Activated CD4-positive, CD25-positive, alpha-beta regulatory T cell treated with anti-CD3 and anti-CD28 coated beads, Interleukin-2, amount 50 U/mL, for 72 hours (primary cell): ENCODE data around the gene HLA-DQA1.
A peak's percentile ranks its signal among the peaks of the same experiment; 100 is the strongest.
"Not testable (repeated sequence)": the region's sequence is repeated elsewhere in the genome, so short reads cannot be mapped to it uniquely, and the experiment has no call there.

Experiments used
- DNase-seq: peaks from one replicate; pipeline ENCODE4 v3.0.0; 2021

Gene HLA-DQA1

GRCh38 chr6:32637219-32637880 lies at the start of gene HLA-DQA1:
TSS of gene HLA-DQA1 (plus strand) at chr6:32637406. CDS start at chr6:32637459, 53 bp downstream.
- no peak for DNase-seq

DNA sequence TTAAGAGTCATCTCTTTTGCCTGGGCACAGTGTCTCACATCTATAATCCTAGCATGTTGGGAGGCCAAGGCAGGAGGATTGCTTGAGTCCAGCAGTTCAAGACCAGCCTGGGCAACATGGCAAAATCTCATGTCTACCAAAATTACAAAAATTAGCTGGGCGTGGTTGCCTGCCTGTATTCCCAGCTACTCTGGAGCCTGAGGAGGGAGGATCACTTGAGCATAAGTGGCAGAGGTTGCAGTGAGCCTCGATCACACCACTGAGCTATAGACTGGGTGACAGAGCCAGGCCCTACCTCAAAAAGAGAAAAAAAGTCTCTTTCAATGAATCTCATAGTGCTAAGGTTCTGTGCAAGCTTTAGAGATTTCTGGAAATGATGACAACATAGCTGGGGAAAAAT lies 49.0 kb upstream of the HLA-DQA1 start:
- no peak for DNase-seq

DNA sequence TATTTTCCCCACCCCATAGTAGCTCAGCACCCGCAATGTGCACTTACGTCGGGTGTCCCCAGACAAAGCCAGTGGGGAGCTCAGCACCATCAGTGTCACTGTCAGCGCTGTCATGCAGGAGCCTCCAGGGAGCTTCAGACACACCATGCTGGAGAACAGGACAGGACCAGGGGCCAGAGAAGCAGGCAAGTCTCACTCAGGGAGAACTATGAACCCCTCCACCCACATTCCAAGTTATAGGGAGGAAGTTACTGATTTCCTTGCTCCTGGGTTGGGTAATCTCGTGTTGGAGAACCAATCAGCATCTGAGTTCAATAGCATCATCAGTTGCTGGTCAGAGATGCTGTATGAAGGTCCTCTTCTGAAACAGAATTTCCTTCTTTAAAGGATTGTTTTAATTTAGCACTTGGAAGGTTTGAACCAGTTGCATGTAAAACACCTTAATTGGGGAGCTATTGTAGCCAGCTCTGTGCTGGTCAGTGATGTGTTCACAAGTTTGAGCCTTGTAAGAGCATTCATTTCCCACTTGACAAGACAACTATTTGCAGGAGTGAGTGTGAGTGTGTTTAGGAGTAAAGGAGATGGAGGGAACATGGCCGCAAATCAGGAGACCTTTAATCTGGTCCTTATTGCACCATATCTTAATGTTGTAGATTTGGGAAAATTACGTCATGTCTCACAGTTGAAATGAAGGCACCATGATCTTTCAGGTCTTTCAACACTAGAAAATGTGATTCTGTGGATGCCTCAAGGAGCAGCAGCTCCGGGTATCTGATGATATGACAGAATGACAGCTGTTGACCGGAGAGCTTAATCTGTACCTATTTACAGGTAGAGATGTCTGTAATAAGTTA lies 47.4 kb upstream of the HLA-DQA1 start, which contains the start of gene HLA-DRB1:
TSS of gene HLA-DRB1 (minus strand) at position 253 of the 854 bp plus-strand sequence. CDS start at position 147, 106 bp downstream.
- DNase-seq: peak; percentile 43

- DNase-seq: not testable (repeated sequence)
Measured at GRCh38 chr6:32590713-32591112, 46.5 kb upstream of the HLA-DQA1 start.

DNA sequence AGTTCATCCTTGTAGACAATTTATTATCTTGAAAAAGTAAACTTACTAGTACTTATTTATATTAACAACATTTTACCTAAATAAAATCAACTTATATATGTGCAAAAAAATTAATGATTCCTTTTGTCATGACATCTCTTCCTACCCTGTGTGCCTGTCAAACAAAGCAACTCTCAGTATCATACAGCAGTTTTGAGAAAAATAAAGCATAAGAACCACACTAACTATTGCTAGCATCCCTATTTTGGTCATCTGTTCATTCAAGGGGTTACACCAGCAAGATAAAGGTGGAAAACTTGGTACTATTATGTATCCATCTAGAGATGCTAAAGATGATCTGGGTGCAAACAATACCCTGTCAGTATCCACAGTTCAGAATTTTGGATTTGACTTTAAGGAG lies 40.2 kb upstream of the HLA-DQA1 start:
- DNase-seq: no peak

DNA sequence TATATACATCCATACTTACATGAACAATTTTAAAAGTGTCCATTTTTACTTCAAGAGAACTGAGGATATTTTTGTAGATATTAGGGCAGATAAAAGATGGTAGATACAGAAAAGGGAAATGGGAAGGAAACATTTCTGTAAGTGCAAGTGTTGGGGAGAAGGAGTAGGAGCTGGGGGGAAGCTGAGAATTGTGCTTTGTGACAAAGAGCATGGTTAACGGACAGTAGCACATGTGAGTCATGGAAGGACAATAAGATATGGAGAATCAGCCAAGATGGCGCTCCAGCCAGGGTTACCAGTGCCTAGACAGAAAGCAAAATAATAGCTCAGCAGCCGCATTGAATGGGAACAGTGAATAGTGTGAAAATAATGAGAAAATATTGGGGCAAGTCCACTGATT lies 34.8 kb upstream of the HLA-DQA1 start:
- DNase-seq: no peak

DNA sequence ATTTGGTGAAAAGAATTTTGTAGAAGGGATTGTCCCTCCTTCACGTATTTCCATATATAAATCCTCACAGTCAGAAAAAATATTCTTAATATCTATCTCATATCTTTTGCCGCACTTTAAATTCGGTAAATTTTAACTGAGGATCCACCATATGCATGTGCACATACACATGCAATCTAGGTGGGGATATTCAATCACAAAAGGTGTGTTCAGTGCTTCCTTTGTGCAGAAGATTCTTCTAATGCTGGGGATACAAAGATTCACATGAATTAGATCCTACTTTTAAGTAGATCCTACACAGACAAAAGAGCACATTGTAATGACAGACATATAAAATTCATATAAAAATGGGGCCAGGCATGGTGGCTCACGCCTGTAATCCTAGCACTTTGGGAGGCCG lies 34.0 kb upstream of the HLA-DQA1 start:
- DNase-seq: no peak

DNA sequence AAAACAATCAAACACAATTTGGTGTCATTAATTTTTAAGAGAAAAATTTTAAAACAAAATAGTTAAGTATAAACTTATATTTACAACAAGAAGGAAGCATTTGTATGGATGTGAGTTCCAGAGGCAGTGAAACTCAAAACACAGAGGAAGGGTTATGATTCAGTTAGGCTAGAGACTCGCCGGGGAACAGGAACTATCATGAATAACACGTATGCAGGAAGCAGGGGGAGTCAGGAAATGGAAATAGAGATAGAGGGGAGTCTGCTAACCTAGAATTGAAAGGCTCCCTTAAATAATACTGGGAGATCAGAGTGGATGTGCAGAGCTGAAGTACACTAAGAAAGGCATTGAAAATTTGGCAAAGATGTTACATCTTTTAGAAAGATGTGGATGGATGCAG lies 33.3 kb upstream of the HLA-DQA1 start:
- DNase-seq: no peak

DNA sequence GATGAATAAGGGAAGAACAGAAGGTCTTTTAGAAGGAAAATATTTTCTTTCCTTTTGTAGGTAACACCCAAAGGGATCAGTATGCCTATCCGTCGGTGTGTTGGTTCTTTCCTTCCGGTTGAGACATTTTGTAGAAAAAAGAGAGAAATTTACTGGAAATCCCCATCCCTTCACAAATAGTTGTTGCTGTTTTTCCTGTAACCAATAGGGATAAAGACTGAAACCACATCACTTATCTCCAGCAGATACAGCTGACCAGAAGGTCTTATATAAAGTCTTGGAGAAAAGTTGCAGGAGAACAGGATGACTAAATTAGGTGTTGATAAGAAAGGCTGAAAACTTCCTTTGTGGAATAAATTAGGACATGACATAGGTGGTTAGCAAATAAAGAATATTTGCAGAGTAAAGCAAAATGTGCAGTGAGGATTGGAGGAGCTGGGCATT lies 32.8 kb upstream of the HLA-DQA1 start:
- no peak for DNase-seq

DNA sequence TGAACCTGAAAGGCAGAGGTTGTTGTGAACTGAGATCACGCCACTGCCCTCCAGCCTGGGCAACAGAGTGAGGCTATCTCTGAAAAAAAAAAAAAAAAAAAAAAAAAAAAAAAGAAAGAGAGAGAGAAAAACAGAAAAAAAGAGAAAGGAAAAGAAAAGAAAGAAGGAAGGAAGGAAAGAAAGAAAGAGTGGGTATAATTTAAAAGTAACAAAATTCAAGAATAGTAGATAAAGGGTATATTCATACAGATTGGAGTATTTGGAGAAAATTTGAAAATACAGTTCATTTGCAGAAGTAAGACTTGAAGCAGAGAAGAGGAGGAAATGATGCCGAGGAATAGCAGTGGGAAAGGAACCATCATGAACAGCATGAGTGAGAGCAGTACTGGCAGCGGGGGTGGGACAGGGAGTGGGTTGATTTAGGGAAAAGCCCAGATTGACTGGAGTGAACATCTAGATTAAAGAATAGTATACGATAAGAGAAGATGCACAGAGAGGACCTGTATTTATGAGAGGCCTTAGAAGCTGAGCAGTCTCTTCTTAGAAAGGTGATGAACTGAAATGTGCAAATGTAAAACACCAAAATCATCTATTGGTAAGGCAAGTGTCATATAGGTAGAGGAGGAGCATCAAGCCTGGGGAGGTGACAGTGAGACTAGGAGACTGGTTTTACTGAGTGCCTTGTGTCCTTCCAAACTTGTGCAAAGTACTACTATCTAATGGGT lies 29.8 kb upstream of the HLA-DQA1 start:
- DNase-seq: no peak

DNA sequence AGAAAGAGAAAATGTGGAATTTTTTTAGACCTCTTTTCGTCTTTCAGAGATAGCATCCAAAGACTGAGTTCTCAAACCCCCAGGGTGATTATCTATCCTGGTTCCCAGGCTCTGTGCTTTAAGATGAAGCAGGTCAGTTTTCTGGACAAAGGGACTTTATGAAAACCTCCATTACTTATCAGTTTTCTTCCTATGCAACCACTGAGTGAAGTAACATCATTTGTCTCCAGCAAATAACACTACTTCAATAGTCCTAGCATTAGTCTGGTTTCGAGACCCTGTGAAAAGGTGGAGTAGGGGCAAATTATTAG lies 29.3 kb upstream of the HLA-DQA1 start:
- DNase-seq: no peak

- no peak for DNase-seq
Measured at GRCh38 chr6:32608362-32608761, 28.8 kb upstream of the HLA-DQA1 start.

GRCh38 chr6:32609391-32609730 lies 27.8 kb upstream of the HLA-DQA1 start:
- no peak for DNase-seq

DNA sequence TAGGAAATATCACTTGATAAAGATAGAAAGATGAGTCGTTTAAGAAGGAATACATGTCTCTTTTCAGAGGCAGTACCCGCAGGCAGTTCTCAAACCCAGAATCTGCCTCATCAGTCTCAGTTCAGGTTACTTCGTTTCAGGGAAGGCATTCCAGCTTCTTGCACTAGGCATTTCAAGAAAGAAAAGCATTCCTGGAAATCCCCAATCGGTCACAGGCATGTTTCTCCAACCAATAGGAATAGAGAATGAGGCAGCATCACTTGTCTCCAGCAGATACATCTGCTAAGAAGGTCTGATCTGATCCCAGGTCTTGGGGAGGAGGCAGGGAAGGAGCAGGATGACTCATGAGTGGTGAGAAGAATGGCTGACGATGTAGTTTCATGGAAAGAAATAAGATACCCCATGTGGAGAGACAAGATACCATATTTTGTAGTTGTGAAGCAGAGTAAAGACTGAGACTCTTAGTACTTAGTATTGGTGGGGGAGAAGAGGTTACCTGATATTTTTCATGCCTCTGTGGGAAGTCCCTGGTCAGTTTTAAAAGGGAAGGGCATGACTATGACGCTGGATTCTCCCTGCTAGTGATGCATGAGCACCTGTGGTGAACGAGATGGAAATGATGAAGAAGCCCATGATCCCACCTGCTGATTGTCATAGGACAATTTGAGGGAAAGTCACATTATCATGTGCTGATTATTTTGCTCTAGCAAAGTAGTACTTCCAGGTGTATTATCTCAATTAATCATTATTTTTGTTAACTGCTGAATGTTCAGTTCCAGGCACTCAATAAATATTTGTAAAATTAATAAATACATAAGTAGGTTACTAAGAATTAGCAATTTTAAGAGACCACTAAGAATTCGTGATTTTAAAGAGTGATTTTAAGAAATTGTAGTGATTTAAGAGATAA lies 27.2 kb upstream of the HLA-DQA1 start:
- no peak for DNase-seq

DNA sequence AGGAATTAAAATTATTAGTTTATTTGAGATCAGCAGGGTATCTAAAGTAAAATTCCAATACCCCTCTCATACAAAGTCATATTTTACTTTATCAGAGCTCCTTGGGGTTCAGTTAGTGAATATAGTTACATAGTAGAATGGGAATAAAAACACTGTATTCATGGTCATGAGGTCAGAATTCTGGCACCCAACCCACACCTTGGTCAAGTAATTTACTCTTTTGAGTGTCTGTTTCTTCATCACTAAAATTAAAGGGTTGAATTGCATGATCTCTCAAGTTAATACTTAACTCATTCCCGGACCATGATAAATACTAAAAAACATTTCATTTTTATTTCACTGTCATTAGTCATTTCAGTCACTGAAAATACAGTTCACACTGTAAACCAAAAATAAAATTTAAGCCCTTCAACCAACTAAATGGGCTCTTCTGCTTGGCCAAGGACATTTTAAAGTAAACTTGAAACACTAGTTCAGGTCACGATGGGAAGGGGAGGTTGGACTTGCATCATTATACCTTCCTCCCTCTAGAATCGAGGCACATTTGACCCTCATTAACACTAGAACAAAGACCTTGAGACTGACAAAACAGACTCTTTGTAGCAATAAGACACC lies 26.4 kb upstream of the HLA-DQA1 start:
- DNase-seq: no peak

DNA sequence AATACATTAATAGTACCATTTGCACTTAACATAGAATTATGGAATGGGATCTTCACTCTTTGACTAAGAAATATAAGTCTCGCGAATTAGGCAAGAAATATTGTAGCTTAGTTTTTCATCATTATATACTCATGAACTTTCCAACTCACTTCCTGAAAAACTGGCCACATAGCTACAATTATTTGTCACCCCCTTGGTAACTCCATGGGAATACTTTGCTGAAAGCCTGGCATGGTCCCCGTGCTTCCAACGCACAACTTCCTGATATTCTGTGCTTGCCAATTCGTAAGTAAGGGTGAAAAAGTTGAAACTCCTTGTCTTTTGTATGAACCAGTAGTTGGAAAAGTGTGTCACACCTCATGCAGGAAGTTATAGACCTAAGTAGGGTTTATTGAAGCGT lies 23.7 kb upstream of the HLA-DQA1 start:
- no peak for DNase-seq

GRCh38 chr6:32614366-32615081 lies 22.7 kb upstream of the HLA-DQA1 start:
- no peak for DNase-seq

DNA sequence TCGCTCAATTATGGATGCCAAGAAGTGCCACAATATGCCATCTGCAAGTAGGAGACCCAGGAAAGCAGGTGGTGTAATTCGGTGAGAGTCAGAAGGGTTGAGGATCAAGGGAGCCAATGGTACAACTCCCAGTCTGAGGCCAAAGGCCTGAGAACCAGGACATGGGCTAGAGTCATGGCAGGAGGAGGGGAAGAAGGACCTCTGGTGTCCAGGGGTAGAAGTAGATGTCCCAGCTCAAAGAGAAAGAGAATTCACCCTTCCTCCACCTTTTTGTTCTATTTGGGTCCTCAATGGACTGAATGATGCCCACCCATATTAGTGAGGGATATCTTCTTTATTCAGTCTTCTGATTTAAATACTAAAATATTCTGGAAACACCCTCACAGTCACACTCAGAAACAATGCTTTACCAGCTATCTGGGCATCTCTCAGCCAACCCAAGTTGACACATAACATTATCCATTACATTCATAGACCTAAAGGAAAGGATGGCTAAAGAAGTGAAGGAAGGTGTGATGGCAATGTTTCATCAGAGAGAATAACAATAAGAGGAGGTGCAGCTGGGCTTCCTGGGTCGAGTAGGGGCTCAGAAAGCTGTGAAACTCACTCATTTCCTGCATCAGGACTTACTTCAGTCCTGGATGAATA lies 21.2 kb upstream of the HLA-DQA1 start:
- DNase-seq: no peak

DNA sequence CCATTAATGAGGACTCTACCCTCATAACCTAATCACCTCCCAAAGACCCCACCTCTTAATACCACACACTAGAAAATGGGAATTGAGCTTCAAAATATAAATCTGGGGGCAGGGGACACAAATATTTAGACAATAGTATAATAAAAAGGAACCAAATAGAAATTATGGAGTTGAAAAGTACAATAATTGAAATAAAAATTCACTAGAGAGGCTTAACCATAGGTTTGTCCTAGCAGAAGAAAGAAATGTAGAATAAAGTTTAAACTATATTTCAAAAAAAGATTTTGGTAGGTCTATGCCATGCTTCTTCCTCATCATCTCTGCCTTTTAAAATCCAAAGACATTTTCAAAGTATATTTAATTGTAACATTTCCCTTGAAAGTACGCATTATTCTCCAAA lies 19.5 kb upstream of the HLA-DQA1 start:
- no peak for DNase-seq

DNA sequence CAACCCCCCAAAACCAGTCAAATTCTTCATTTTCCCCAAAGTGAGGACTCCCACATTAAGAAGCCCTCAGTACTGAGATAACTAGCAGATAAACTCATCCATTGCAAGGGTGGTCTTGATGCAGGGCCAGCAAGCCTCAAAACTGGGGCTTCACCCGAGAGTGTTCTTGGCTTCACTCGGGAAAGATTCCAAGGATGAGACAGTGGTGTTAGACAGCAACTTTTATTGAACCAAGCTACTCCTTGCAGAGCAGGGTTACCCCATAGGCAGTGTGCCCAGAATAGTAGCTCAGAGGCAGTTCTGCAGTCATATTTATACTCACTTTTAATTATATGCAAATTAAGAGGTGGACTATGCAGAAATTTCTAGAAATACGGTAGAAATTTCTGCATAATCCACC lies 15.8 kb upstream of the HLA-DQA1 start:
- no peak for DNase-seq
